GM18868 (cell line): ENCODE data around the gene EARS2.
"Not testable (repeated sequence)": the region's sequence is repeated elsewhere in the genome, so short reads cannot be mapped to it uniquely, and the experiment has no call there.

Source experiments
- ATAC-seq: cut with Tn5 transposase; IDR thresholded peaks from one replicate; pipeline ENCODE4 v1.9.1; 2021; ENCODE audit warnings: mild to moderate bottlenecking, moderate library complexity; ENCODE audit not compliant: unreplicated experiment

Gene EARS2

DNA sequence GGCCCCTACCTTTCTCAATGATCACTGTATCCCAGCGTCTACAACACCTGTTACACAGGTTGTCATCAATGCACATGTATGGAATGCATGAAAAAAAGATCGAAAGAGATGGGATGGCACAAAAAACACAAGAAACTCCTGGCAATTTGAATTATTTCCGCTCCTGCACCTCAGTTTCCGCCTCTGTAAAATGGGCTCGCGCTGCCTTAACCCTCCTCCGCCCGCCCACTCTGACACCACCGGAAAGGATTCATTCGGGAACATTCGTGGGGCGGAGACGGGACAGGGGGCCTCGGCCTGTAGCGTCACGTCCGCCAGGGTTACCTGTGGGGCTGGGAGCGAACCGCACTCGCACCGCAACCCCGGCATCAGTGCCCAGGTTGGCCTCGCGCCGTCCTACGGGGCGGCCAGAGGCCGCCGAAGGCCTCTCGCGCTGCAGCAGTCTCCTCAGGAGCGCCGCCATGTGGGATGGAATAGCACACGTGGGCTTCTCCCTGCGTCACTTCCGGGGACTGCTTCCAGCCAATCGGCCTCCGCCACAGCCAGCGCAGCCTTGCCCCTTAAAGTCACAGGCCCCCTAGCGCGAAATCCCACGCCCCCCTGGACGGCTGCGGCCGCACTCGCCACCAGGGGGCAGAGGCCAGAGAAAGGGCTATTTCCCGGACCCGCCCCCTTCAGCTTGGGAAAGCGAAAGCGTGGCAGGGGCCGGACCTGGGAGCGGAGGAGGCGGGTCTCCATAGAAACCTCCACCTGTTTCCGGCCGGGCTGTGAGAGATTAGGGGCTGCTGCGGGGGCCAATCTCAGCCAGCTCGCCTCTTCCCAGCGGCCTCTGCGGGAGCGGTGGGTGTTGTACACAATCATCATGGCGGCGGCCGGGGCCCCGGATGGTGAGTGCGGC, at the start of gene EARS2, which contains the start of gene UBFD1:
TSS of gene EARS2 (minus strand) at position 470 of the 898 bp plus-strand sequence. CDS start at position 463, 7 bp downstream.
TSS of gene UBFD1 (plus strand) at position 847 of the 898 bp plus-strand sequence. CDS start at position 863, 16 bp downstream.
- ATAC-seq, result peak; percentile 86

DNA sequence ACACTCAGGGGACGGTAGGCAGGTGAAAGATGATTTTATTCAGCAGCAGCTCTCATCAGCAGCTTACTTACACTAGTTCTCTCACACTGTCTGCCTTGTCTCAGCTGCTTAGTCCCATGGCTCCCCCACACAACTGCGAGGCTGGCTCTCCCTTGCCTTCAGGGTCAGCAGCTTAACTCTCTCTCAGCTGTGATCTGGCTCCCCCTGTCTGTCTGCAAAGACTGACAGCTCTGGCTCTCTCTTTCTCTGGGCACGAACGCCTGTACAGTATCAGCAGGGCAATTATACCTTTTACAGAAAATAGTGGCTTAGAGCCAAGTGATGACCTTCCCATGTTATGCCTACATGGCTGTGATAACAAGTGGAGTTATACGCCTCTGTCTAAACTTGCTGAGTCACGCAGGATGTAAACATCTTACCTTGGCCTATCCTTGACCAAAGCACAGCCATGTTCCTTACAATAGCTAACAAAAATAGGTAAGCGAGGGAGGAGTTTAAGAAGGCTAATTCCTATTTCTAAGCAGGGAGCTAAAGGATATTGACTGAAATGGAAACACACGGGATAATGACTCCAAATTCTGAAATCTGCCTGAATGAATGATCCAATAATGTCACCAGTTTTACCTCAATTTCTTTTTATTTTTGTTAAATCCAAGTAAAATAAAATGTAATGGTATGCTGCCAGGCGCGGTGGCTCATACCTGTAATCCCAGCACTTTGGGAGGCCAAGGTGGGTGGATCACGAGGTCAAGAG, 40.0 kb upstream of the EARS2 start:
- no peak for ATAC-seq

DNA sequence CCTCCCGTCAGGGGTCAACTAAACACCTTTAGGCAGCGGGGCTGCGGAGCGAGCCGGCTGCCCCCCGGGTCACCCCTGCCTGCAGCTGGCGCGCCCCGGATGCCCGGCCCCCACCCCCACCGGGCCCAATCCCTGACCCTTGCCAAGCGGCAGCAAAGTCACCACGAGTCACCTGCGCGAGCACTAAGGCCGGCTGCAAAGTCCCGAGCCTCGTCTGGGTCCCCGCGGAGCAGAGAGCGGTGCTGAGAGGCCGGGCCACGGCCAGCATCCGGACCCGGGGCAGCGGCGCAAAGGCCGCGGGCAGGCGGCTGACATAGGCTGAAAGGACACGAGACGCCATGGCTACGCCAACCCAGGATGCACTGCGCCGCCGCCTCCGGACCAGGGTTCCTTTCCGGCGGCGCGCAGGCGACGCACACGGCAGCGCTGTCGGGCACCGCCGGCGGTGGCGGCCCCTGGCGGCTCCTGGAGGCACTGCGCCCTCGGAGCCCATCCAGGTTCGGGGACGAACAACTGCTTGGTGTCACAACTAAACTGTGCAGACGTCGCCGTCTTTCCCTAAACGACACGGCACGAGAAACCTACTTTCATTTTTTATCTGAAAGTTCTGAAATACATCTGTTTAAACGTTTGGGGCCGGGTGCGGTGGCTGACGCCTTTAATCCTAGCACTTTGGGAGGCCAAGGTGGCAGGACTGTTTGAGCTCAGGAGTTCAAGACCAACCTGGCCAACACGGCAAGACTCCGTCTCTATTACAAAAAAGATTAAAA, 39.0 kb upstream of the EARS2 start, which contains the start of gene NDUFAB1:
TSS of gene NDUFAB1 (minus strand) at position 366 of the 770 bp plus-strand sequence. CDS start at position 340, 26 bp downstream.
- ATAC-seq, result peak; percentile 92

DNA sequence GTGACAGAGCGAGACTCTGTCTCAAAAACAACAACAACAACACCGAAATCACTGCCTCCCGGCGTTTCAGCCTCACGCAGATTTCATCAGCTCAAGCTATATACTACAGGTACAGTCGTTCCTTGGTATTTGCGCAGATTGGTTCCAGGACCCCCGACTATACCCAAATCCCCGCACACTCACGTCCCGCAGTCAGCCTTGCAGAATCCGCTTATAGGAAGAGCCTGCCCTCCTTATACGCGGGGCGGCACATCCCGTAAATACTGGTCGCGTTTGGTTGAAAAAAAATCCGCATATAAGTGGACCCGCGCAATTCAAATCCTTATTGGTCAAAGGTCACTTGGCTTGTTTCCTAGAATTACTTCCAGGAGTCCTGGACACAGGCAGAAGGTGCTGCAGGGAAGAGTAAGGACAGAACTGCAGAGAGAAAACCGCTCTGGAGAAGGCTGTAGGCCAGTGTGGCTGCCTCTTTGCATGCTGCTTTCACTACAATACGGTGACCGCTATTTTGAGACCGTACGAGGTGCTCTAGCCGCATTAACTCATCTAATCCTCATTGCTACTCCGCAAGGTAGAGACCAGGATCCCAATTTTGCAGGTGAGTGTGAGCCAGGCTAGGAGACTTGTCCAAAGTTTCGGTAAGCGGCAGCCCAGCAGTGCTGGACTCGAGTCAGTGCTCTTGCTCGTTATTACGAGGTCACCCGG, 38.2 kb upstream of the EARS2 start:
- no peak for ATAC-seq

DNA sequence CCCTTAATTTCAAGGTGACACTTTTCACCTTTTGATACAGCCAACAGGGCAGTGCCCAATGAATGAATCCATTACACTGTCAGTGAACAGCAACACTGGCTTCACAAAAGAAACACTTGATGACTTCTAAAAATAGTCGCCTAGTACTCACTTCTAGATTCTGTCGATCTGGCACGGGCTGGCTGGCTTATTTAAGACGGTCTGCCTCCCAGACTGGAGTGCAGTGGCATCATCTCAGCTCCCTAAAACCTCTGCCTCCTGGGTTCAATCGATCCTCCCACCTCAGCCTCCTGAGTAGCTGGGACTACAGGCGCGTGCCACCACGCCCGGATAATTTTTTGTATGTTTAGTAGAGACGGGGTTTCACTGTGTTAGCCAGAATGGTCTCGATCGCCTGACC, 37.0 kb upstream of the EARS2 start:
- ATAC-seq, result no peak

DNA sequence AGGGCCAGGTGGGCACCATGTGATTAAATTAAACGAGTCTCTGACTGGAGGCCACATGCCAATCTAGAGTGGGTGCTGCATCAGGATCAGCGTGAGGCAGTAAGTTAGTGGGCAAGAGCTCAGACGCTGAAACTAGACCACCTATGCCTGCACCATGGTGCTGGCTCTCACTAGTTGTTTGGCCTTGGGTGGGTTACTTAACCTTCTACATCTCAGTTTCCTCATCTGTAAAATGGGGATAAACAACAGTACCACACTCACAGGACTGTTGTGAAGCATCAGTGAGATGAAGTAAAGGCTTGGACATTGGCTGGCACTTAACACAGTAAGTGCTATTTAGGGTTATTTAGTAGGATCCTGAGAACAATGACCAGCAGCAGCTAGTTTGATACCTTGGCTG, 33.0 kb upstream of the EARS2 start:
- ATAC-seq, result no peak

DNA sequence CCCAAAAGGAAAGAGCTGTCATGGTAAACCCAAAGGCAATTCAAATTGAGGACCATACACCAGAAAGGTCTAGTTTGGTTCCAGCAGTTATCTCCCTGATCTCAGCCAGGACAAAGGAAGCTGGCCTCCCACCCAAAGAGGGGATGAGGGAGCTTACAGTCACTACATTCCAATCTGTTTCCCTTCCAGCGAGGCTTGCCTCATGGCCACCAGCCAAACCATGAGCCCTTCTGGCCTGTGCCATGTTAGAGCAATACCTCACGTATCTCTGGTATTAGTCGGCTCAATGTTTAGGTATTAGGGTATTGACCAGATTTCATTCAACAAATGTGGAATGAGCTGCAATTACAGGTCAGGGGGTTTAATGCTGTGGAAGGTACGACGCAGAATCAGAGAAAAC, 30.6 kb upstream of the EARS2 start:
- ATAC-seq, result no peak

DNA sequence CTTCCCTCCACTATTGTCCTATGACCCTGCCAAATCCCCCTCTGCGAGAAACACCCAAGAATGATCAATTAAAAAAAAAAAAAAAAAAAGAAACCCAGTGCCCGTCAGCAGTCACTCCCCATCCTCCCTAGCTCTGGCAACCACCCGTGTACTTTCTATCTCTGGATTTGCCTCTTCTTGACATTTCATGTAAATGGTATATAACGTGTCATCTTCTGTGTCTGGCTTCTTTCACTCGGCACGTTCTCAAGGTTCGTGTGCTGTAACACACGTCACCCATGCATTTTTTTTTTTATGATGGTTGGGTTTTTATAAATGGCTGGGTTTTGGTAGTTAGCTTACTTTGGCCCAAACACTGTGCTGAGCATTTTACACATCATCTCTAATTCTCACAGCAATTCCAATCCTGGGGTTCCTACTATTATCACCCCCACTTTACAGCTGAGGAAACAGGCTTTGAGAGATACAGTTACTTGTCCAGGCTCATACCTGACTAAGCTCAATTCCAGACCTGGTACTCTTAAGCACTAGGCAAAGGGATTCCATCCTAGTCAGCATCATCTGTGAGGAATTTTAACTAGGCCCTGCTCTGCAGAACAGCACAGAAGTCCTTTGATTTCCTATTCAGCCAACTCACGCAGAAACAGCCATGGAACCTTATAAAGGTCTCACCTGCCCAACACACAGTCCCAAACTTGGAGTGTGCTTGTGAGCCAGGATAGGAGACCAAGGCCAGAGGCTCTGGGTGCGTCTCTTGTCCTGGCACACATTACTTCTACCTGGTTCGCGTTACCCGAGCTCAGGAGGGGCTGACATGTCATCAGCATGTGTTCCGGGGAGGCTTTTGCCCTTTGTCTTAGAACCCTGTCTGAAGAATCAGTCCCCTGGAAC, 27.3 kb upstream of the EARS2 start:
- ATAC-seq, result no peak

DNA sequence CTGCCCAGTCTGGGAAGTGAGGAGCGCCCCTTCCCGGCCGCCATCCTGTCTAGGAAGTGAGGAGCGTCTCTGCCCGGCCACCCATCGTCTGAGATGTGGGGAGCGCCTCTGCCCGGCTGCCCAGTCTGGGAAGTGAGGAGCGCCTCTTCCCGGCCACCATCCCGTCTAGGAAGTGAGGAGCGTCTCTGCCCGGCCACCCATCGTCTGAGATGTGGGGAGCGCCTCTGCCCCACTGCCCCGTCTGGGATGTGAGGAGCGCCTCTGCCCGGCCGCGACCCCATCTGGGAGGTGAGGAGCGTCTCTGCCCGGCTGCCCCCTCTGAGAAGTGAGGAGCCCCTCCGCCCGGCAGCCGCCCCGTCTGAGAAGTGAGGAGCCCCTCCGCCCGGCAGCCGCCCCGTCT, 26.1 kb upstream of the EARS2 start:
- not testable (repeated sequence) for ATAC-seq

DNA sequence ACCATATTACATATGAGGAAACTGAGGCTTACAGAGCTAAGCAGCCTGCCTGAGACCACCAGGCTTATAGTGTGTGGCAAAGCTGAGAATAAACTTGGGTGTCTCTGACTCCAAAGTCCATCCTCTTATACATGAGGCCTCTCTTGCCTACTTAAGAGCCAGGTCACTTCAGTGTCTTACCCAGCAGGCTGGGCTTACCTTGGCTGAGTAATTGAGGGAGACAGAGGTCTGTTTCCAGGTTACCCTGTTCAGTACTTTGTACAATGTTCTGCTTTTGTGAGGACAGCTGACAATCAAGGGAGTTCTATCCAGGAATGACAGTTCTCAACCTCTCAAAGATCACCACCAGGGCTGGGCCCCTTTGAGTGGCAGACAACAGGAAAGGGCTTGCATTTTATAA, 24.6 kb upstream of the EARS2 start:
- ATAC-seq, result no peak

DNA sequence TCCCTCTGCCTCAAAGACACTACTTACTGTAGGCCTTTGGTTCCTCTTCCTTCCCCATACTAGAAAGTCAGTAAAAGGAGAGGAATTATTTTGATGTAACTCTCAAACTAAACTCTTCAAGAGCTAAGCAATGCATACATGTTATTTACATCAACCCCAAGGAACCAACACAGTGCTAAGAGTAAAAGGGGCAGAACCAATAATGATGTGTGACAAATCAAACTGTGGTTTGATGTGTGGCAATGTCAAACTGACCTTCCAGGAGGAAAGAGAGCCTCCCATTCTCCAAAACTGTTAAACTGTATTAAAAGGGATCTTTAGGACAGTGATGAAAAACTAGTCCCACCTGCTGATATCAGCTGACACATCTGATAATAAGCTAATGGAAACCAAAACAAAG, 23.2 kb upstream of the EARS2 start:
- ATAC-seq, result no peak

DNA sequence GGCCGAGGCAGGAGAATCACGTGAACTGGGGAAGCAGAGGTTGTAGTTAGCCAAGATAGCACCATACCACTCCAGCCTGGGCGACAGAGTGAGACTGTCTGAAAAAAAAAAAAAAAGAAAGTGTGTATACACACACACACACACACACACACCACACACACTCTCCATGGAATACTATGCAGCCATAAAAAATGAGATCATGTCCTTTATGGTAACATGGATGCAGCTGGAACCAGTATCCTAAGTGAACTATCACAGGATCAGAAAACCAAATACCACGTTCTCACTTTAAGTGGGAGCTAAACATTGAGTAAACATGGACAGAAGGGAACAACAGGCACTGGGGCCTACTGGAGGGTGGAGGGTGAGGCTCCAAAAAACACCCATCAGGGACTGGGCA, 22.2 kb upstream of the EARS2 start:
- no peak for ATAC-seq

DNA sequence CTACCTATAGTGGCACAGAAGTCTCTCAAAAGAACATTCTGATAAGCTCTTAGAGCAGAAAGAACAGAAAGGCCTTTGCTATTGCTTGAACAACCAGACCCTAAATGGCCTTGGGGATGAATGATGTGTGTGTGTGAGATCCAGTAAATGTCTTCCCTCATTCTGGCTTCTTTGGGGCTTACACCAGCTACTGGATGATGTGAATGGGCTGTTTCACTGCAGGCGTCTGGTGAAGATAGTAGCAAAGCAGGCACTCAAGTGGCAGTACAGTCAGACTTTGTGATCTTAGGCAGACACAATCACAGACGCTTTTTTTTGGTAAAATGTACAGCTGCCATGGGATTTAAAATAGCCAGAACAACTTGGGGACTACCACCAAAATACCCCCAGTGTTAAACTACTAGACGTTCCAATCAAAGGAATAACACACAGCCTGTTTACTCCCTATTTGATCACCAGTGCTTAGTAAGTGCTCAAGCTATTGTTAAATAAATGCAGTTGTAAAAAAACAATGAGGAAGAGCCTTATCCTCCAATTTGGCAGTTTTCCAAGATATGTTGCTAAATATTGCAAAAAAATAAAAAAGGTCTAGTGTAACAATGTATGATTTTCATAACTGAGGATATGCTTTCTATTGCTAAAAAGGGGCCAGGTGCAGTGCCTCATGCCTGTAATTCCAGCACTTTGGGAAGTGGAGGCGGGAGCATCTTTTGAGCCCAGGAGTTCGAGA, 21.1 kb upstream of the EARS2 start:
- ATAC-seq, result no peak

DNA sequence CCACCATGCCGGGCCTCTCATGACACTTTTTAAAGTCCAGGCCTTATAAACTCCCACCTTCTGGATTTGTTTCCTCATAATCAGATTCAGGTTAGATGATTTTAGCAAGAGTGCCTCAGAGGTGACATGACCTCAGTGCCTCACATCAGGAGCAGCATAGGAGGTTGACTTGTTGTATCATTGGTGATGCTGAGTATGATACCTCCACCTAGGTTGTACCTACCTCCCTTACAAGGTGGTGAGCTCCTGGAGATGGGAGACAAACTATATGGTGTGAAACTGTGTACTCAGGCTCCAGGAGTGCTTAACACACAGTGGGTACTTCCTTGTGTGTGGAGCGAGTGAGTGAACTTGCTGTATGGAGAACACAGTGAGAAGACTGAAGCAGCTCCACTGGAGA, 20.3 kb upstream of the EARS2 start:
- ATAC-seq, result no peak

DNA sequence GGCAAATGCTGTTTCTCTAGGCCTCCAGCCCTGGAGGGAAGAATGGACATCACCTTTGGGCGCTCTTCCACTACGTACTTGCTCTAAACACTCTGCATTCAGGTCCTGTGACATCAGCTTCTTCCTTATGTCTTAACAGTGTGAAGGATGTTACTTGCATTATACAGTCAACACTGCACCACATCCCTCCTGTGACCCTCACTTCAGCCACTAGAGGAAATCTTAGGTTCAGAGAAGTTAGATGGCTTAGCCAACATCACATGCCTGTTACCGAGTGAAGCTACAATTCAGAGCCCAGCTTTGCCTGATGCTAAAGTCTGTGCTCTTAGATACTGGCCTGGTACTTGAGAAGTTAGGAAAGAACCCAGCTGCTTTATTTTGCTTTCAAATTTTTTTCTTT, 18.7 kb upstream of the EARS2 start:
- ATAC-seq, result no peak

DNA sequence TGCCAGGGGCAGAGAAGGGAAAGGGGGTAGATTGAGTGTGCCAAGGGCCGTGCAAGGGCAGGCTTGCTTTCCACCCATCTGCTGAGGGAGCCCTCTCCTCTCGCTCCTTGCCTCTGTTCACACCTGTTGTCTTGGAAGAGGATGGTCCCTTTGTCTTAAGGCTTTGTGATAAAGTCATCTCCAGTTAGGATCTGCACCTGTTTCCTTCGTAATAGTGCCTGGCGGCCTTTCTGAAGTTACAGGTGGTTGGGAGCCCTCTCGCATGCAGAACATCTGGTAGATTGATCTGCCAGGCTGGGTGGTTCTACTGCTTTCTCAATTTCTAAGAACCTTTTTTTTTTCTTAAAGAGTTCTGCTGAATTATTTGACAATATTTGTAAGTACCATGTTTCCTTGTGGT, 16.7 kb upstream of the EARS2 start:
- ATAC-seq, result no peak

DNA sequence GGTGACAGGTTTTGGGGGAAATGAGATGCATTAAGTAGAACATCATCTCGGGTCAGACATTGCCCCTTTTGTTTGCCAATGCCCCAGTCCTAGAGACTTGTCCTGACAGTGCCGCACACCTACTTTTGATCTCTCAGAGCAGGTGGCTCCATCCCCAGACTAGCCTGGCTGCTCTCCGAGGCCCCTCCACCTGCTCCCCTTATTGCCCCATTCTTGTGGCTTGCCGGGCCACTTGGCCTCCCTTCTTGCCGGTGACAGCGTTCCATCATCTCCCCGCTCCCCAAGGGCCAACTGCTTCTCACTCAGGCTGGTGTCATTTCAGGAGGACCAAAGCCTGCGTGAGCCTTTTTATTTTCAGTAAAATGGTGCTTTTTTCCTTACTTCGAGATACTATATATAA, 15.2 kb upstream of the EARS2 start:
- no peak for ATAC-seq

DNA sequence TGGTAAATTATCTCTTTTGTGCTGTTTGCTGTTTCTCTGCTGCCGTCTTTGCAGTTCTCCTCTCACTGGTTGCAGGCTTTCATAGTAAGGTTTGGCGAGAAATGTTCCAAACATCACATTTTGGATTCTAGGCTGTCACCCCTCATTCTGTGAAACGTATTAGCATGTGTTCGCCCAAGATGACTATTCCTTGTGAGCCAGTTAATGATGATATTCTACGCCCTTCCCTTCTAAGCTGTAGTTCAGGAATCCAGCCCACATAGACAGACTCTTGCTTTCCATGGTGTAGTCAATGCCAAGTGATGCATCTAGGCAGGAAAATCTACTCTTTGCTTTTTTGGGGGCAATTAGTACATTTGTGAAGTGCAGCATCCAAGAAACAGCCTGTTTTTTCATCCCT, 14.7 kb upstream of the EARS2 start:
- ATAC-seq, result no peak
